Dendritic cell treated with granulocyte-macrophage colony-stimulating factor and Interleukin-4, amounts not matched to agents 40 ng/mL and 50 ng/mL, for 4 days (primary cell): ENCODE results near the gene TUBG1.
A peak's percentile ranks its signal among the peaks of the same experiment; 100 is the strongest.
"Not testable (repeated sequence)": the region's sequence is repeated elsewhere in the genome, so short reads cannot be mapped to it uniquely, and the experiment has no call there.

Experiments
- H3K27ac Mint-ChIP-seq: one replicate; pipeline ENCODE4 v1.8.0; 2022; ENCODE audit warnings: mild to moderate bottlenecking, mixed read lengths
- H3K27me3 Mint-ChIP-seq: one replicate; pipeline ENCODE4 v1.8.0; 2022; ENCODE audit warnings: mild to moderate bottlenecking, mixed read lengths
- H3K36me3 Mint-ChIP-seq: one replicate; pipeline ENCODE4 v1.8.0; 2022; ENCODE audit warnings: low read depth, mixed read lengths
- H3K4me1 Mint-ChIP-seq: one replicate; pipeline ENCODE4 v1.8.0; 2022; ENCODE audit warnings: low read depth, mixed read lengths
- H3K4me3 Mint-ChIP-seq: one replicate; pipeline ENCODE4 v1.8.0; 2022; ENCODE audit warnings: mild to moderate bottlenecking, moderate library complexity, mixed read lengths
- H3K9me3 Mint-ChIP-seq: one replicate; pipeline ENCODE4 v1.8.0; 2022; ENCODE audit warnings: mixed read lengths
- intact Hi-C: fragments of 100-400 bp; cut with micrococcal nuclease; formaldehyde crosslinking; loops from one replicate; pipeline ENCODE4 v1.15.0; 2022

Gene TUBG1

GRCh38 chr17:42623732-42624596, 14.5 kb downstream of the TUBG1 start:
- Mint-ChIP-seq H3K4me1 (no peaks in the 10 kb centered on the region), H3K27ac (no peak overlapping the region), H3K36me3 (no peaks in the 10 kb centered on the region), H3K9me3 (no peaks in the 10 kb centered on the region), H3K27me3 (no peaks in the 10 kb centered on the region), H3K4me3 (no peak overlapping the region)
- intact Hi-C loops: no loop called here

- H3K27me3 Mint-ChIP-seq, H3K36me3 Mint-ChIP-seq, H3K27ac Mint-ChIP-seq, H3K4me1 Mint-ChIP-seq, intact Hi-C loops, H3K9me3 Mint-ChIP-seq, H3K4me3 Mint-ChIP-seq: not testable (repeated sequence)
Measured at GRCh38 chr17:42627032-42627764, 17.7 kb downstream of the TUBG1 start.

- Mint-ChIP-seq H3K27me3 (no peaks in the 10 kb centered on the region), H3K36me3 (no peaks in the 10 kb centered on the region), H3K27ac (no peak overlapping the region), H3K9me3 (no peaks in the 10 kb centered on the region), H3K4me1 (peaks cover 6% of the 10 kb centered on the region), H3K4me3 (no peak overlapping the region)
- intact Hi-C loops: no loop called here
Measured at GRCh38 chr17:42629411-42630009, 20.0 kb downstream of the TUBG1 start.

- H3K27ac Mint-ChIP-seq: no peak overlapping the region
- no peak overlapping the region for H3K4me3 Mint-ChIP-seq
- H3K9me3 Mint-ChIP-seq: no peaks in the 10 kb centered on the region
Measured at GRCh38 chr17:42632949-42633444, 23.5 kb downstream of the TUBG1 start.

GRCh38 chr17:42639525-42640113, 30.1 kb downstream of the TUBG1 start:
- Mint-ChIP-seq H3K27me3 (peaks cover 17% of the 10 kb centered on the region), H3K9me3 (no peaks in the 10 kb centered on the region), H3K27ac (no peak overlapping the region), H3K4me1 (no peaks in the 10 kb centered on the region), H3K36me3 (no peaks in the 10 kb centered on the region), H3K4me3 (no peak overlapping the region)
- intact Hi-C loops: no loop called here

More at GRCh38 chr17:42632949-42633444, 23.5 kb downstream of the TUBG1 start:
- Mint-ChIP-seq H3K36me3 (no peaks in the 10 kb centered on the region), H3K27me3 (peaks cover 5% of the 10 kb centered on the region), H3K4me1 (peaks cover 6% of the 10 kb centered on the region)
- intact Hi-C loops: no loop called here

- H3K9me3 Mint-ChIP-seq: no peaks in the 10 kb centered on the region
- intact Hi-C loops: no loop called here
- no peak overlapping the region for H3K4me3 Mint-ChIP-seq
- no peaks in the 10 kb centered on the region for H3K36me3 Mint-ChIP-seq
- H3K27me3 Mint-ChIP-seq: peaks cover 17% of the 10 kb centered on the region
- no peaks in the 10 kb centered on the region for H3K4me1 Mint-ChIP-seq
- no peak overlapping the region for H3K27ac Mint-ChIP-seq
Measured at GRCh38 chr17:42640121-42640520, 30.6 kb downstream of the TUBG1 start.

- Mint-ChIP-seq H3K27me3 (peaks cover 12% of the 10 kb centered on the region), H3K36me3 (no peaks in the 10 kb centered on the region), H3K4me3 (no peak overlapping the region), H3K4me1 (no peaks in the 10 kb centered on the region), H3K9me3 (no peaks in the 10 kb centered on the region), H3K27ac (no peak overlapping the region)
- intact Hi-C loops: no loop called here
Measured at GRCh38 chr17:42642336-42642735, 32.9 kb downstream of the TUBG1 start.

- H3K27me3 Mint-ChIP-seq: peaks cover 6% of the 10 kb centered on the region
- intact Hi-C loops: no loop called here
- no peaks in the 10 kb centered on the region for H3K4me1 Mint-ChIP-seq
- no peak overlapping the region for H3K4me3 Mint-ChIP-seq
- no peaks in the 10 kb centered on the region for H3K36me3 Mint-ChIP-seq
- no peaks in the 10 kb centered on the region for H3K9me3 Mint-ChIP-seq
- H3K27ac Mint-ChIP-seq: no peak overlapping the region
Measured at GRCh38 chr17:42647778-42648177, 38.3 kb downstream of the TUBG1 start.

GRCh38 chr17:42651392-42651791, 41.9 kb downstream of the TUBG1 start:
- peaks cover 10% of the 10 kb centered on the region for H3K4me1 Mint-ChIP-seq
- no peak overlapping the region for H3K4me3 Mint-ChIP-seq
- H3K36me3 Mint-ChIP-seq: no peaks in the 10 kb centered on the region
- no peak overlapping the region for H3K27ac Mint-ChIP-seq
- intact Hi-C loops: no loop called here
- no peaks in the 10 kb centered on the region for H3K9me3 Mint-ChIP-seq
- H3K27me3 Mint-ChIP-seq: peaks cover 33% of the 10 kb centered on the region

GRCh38 chr17:42653179-42654124, 44.0 kb downstream of the TUBG1 start:
- intact Hi-C loops: no loop called here
- Mint-ChIP-seq H3K9me3 (peaks cover 6% of the 10 kb centered on the region), H3K27me3 (peaks cover 41% of the 10 kb centered on the region), H3K4me1 (peaks cover 22% of the 10 kb centered on the region), H3K36me3 (no peaks in the 10 kb centered on the region), H3K27ac (no peak overlapping the region), H3K4me3 (peak overlapping the region; percentile 57)

- intact Hi-C loops: no loop called here
- Mint-ChIP-seq H3K9me3 (peaks cover 7% of the 10 kb centered on the region), H3K27me3 (peaks cover 53% of the 10 kb centered on the region), H3K4me3 (no peak overlapping the region), H3K36me3 (no peaks in the 10 kb centered on the region), H3K4me1 (peaks cover 32% of the 10 kb centered on the region), H3K27ac (no peak overlapping the region)
Measured at GRCh38 chr17:42655528-42655927, 46.0 kb downstream of the TUBG1 start.

- H3K4me1 Mint-ChIP-seq: peaks cover 32% of the 10 kb centered on the region
- peaks cover 7% of the 10 kb centered on the region for H3K9me3 Mint-ChIP-seq
- H3K27ac Mint-ChIP-seq: no peak overlapping the region
- intact Hi-C loops: no loop called here
- no peaks in the 10 kb centered on the region for H3K36me3 Mint-ChIP-seq
- peak overlapping the region; percentile 2 for H3K4me3 Mint-ChIP-seq
- H3K27me3 Mint-ChIP-seq: peaks cover 49% of the 10 kb centered on the region
Measured at GRCh38 chr17:42657824-42658588, 48.5 kb downstream of the TUBG1 start.
